NCI-H1694 treated with DMSO at 0.1 percent for 48 hours (cell line): ENCODE data around the gene RTN4RL1.
A peak's percentile ranks its signal among the peaks of the same experiment; 100 is the strongest.

ENCODE experiments used
- DNase-seq: peaks from one replicate; lab custom pipeline; 2025; lab: John Stamatoyannopoulos, UW

Gene RTN4RL1

GRCh38 chr17:2059547-2060384 is 34.6 kb upstream of the RTN4RL1 start:
- no peak for DNase-seq

GRCh38 chr17:2058586-2059546 is 33.7 kb upstream of the RTN4RL1 start:
- DNase-seq, result no peak

- DNase-seq, result no peak
Observed at GRCh38 chr17:2057760-2058585, 32.8 kb upstream of the RTN4RL1 start.

- no peak for DNase-seq
Observed at GRCh38 chr17:2057175-2057759, 32.1 kb upstream of the RTN4RL1 start.

GRCh38 chr17:2056206-2057174 is 31.4 kb upstream of the RTN4RL1 start:
- no peak for DNase-seq

- DNase-seq, result no peak
Observed at GRCh38 chr17:2055292-2056205, 30.4 kb upstream of the RTN4RL1 start.

- peak; percentile 33 for DNase-seq
Observed at GRCh38 chr17:2054512-2055291, 29.6 kb upstream of the RTN4RL1 start, which contains the start of gene HIC1. TSS of gene HIC1 (plus strand) at chr17:2055103. CDS start at chr17:2056691, 1,588 bp downstream.

GRCh38 chr17:2054262-2054511 is 29.1 kb upstream of the RTN4RL1 start:
- no peak for DNase-seq

GRCh38 chr17:2053380-2054261 is 28.5 kb upstream of the RTN4RL1 start:
- DNase-seq, result peak; percentile 25

GRCh38 chr17:2051933-2052559 is 26.9 kb upstream of the RTN4RL1 start:
- DNase-seq, result no peak

- DNase-seq, result no peak
Observed at GRCh38 chr17:2051061-2051932, 26.2 kb upstream of the RTN4RL1 start.

- DNase-seq, result no peak
Observed at GRCh38 chr17:2050300-2051060, 25.3 kb upstream of the RTN4RL1 start.

- DNase-seq, result peak; percentile 36
Observed at GRCh38 chr17:2049333-2050299, 24.5 kb upstream of the RTN4RL1 start.

GRCh38 chr17:2048805-2049204 is 23.7 kb upstream of the RTN4RL1 start:
- no peak for DNase-seq
